OCI-LY1 (cell line): ENCODE results near the gene SYT9.

Experiments
- H2AFZ ChIP-seq: fragments of 200-600 bp; sonication (generic), shearing (Covaris generic); 2 replicates; pipeline ENCODE4 v1.6.0; 2014; ENCODE audit warnings: antibody characterized with exemption, mild to moderate bottlenecking, low read length
- H3F3A ChIP-seq: fragments of 200-600 bp; sonication (generic), shearing (Covaris generic); 2 replicates; pipeline ENCODE4 v1.6.0; 2014; ENCODE audit warnings: mild to moderate bottlenecking, antibody characterized with exemption, low read length, moderate library complexity; ENCODE audit not compliant: insufficient read depth
- H3K27ac ChIP-seq: fragments of 200-600 bp; sonication (generic); 2 replicates; pipeline ENCODE4 v1.5.1; 2014; ENCODE audit warnings: low read length, mixed run types, mild to moderate bottlenecking, low read depth; ENCODE audit not compliant: poor library complexity, severe bottlenecking
- H3K27me3 ChIP-seq: fragments of 200-600 bp; sonication (generic); 2 replicates; pipeline ENCODE4 v1.6.0; 2014; ENCODE audit warnings: antibody characterized with exemption, mild to moderate bottlenecking, low read length, moderate library complexity; ENCODE audit not compliant: insufficient read depth
- H3K36me3 ChIP-seq: fragments of 200-600 bp; sonication (generic); 2 replicates; pipeline ENCODE4 v1.6.1; 2014; ENCODE audit warnings: mild to moderate bottlenecking, antibody characterized with exemption, low read length, moderate library complexity, mixed read lengths; ENCODE audit not compliant: insufficient read depth
- H3K4me1 ChIP-seq: fragments of 200-600 bp; sonication (generic); 2 replicates; pipeline ENCODE4 v1.5.1; 2014; ENCODE audit warnings: mild to moderate bottlenecking, low read length, moderate library complexity; ENCODE audit not compliant: insufficient read depth, severe bottlenecking
- H3K4me2 ChIP-seq: fragments of 200-600 bp; sonication (generic), shearing (Covaris generic); 2 replicates; pipeline ENCODE4 v1.6.1; 2014; ENCODE audit warnings: low read length
- H3K4me3 ChIP-seq: fragments of 200-600 bp; sonication (generic); 2 replicates; pipeline ENCODE4 v1.5.1; 2014; ENCODE audit warnings: low read length, low read depth, mild to moderate bottlenecking, mixed read lengths; ENCODE audit not compliant: poor library complexity, severe bottlenecking
- H3K79me2 ChIP-seq: fragments of 200-600 bp; shearing (Covaris generic); 2 replicates; pipeline ENCODE4 v1.6.1; 2016; ENCODE audit warnings: mixed run types, low read length, mixed read lengths; ENCODE audit not compliant: insufficient read depth
- H3K9ac ChIP-seq: fragments of 200-600 bp; sonication (generic), shearing (Covaris generic); 2 replicates; pipeline ENCODE4 v1.6.1; 2014; ENCODE audit warnings: mild to moderate bottlenecking, low read length, mixed read lengths
- H3K9me2 ChIP-seq: fragments of 200-600 bp; sonication (generic), shearing (Covaris generic); 2 replicates; pipeline ENCODE4 v1.6.1; 2014; ENCODE audit warnings: low read depth, mild to moderate bottlenecking, low read length, mixed read lengths
- H3K9me3 ChIP-seq: fragments of 200-600 bp; shearing (Covaris generic); 2 replicates; pipeline ENCODE4 v1.6.1; 2014; ENCODE audit warnings: low read length, mixed read lengths
- H4K20me1 ChIP-seq: fragments of 200-600 bp; sonication (generic), shearing (Covaris generic); 2 replicates; pipeline ENCODE4 v1.6.0; 2016; ENCODE audit warnings: mild to moderate bottlenecking, low read length; ENCODE audit not compliant: insufficient read depth
- EZH2 ChIP-seq: fragments of 200-600 bp; sonication (generic), shearing (Covaris generic); IDR thresholded peaks from 2 replicates; pipeline ENCODE4 v1.8.0; 2017; ENCODE audit warnings: borderline replicate concordance, mixed run types, mild to moderate bottlenecking, antibody characterized with exemption, low read length, moderate library complexity, mixed read lengths
- TF ChIP-seq, protein P1 (sequence below): fragments of 200-600 bp; sonication (generic), shearing (Covaris generic); IDR thresholded peaks from 2 replicates; pipeline ENCODE4 v1.5.1; 2017; ENCODE audit warnings: mild to moderate bottlenecking, antibody characterized with exemption, low read length, moderate library complexity, mixed read lengths

SYT9 gene

DNA sequence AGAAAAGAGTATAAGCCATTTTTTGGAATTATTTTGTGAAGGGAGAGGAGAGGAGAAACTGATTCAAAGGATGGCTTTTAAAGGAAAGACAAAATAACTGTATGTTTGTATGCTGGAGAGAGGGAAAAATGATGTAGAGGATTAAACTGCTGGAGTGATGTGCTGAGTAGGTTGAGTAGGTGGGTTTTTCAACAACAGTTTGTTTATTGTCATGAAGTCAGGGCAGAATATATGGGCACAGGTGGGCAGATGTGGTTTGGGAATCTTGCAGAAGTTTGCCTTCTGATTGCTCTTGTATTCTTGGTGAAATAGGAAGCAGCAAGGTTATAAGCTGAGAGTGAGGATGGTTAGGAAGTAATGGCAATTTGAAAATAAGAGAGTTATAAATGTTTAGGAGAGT lies 12.1 kb downstream of the SYT9 start:
- Histone ChIP-seq H2AFZ (no peak overlapping the region), H3K9me3 (no peaks in the 10 kb centered on the region), H3K27ac (no peak overlapping the region)

GRCh38 chr11:7268758-7269157 lies 17.1 kb downstream of the SYT9 start:
- Histone ChIP-seq H3K9me3 (no peaks in the 10 kb centered on the region), H3K36me3 (no peaks in the 10 kb centered on the region), H2AFZ (no peak overlapping the region), H3K4me2 (no peak overlapping the region), H3K4me3 (no peak overlapping the region), H3K79me2 (no peaks in the 10 kb centered on the region), H3K4me1 (no peaks in the 10 kb centered on the region), H3K9ac (no peak overlapping the region), H3K27me3 (no peaks in the 10 kb centered on the region), H3K27ac (no peak overlapping the region), H3K9me2 (no peaks in the 10 kb centered on the region), H4K20me1 (no peaks in the 10 kb centered on the region), H3F3A (no peaks in the 10 kb centered on the region)
- TF ChIP-seq EZH2: no peak
- TF ChIP-seq, protein P1, sequence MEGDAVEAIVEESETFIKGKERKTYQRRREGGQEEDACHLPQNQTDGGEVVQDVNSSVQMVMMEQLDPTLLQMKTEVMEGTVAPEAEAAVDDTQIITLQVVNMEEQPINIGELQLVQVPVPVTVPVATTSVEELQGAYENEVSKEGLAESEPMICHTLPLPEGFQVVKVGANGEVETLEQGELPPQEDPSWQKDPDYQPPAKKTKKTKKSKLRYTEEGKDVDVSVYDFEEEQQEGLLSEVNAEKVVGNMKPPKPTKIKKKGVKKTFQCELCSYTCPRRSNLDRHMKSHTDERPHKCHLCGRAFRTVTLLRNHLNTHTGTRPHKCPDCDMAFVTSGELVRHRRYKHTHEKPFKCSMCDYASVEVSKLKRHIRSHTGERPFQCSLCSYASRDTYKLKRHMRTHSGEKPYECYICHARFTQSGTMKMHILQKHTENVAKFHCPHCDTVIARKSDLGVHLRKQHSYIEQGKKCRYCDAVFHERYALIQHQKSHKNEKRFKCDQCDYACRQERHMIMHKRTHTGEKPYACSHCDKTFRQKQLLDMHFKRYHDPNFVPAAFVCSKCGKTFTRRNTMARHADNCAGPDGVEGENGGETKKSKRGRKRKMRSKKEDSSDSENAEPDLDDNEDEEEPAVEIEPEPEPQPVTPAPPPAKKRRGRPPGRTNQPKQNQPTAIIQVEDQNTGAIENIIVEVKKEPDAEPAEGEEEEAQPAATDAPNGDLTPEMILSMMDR: no peak

More for the DNA sequence above, 12.1 kb downstream of the SYT9 start:
- no peak overlapping the region for H3K4me2 ChIP-seq
- H3K36me3 ChIP-seq: no peaks in the 10 kb centered on the region
- H3K9me2 ChIP-seq: no peaks in the 10 kb centered on the region
- H3F3A ChIP-seq: no peaks in the 10 kb centered on the region
- no peaks in the 10 kb centered on the region for H4K20me1 ChIP-seq
- no peaks in the 10 kb centered on the region for H3K4me1 ChIP-seq
- no peak overlapping the region for H3K4me3 ChIP-seq
- H3K79me2 ChIP-seq: no peaks in the 10 kb centered on the region
- no peaks in the 10 kb centered on the region for H3K27me3 ChIP-seq
- TF ChIP-seq EZH2: no peak
- TF ChIP-seq, protein P1: no peak
- no peak overlapping the region for H3K9ac ChIP-seq

DNA sequence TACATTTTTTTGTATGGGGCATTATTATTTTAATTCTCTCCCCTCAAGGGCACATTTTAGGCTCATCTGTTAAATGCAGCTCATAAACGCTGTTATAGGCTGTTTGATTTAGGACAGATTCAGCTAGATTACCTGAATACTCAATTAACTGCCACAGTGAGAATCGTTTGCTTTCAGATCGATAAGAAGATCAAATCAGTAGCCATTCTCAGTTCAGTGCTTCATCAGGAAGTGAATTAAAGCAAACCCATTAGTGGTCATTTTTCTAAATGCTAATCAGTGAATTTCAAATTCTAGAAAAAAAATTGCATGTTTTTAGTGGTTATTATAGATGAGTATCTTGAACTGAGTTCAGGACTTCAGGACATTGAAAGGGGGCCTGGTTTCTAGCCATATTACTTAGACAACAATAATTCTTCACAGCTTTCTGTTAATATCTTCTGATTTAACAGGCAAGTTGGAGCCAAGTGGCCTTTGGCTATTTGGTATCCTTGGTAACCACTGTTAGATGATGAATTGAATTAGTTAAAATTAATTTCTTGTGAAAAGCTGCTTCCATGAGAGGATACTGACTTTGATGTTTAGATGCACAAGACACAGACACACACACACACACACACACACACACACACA lies 18.6 kb downstream of the SYT9 start:
- Histone ChIP-seq H3K27ac (no peak overlapping the region), H2AFZ (no peak overlapping the region), H3K9me2 (no peaks in the 10 kb centered on the region), H3K79me2 (no peaks in the 10 kb centered on the region), H3K36me3 (no peaks in the 10 kb centered on the region), H3K4me2 (no peak overlapping the region), H3K4me3 (no peak overlapping the region), H3K9ac (no peak overlapping the region), H3K27me3 (no peaks in the 10 kb centered on the region), H4K20me1 (no peaks in the 10 kb centered on the region), H3K4me1 (no peaks in the 10 kb centered on the region), H3K9me3 (no peaks in the 10 kb centered on the region), H3F3A (no peaks in the 10 kb centered on the region)
- no peak for TF ChIP-seq EZH2
- TF ChIP-seq, protein P1: no peak
